ENCODE results near the gene UBE2S. TPM values are rescaled to one million over a fixed set of nuclear protein-coding genes. Genes with fewer than 3 reads are reported as not detected.

UBE2S gene
- total and polyA plus RNA-seq, 10 of the 15 experiments (the other 5 are each of a cell fraction or from before 2014, with no cell fraction given) = 2.3 to 640 (median 127) TPM

GRCh38 chr19:55360902-55361301, 46.7 kb downstream of the UBE2S start:
- POLR2A ChIA-PET = no interaction called here
- no peaks in the 10 kb centered on the region for H4K20me1 ChIP-seq (ENCODE audit: control insufficient read depth, insufficient read depth)
- SMC1A ChIA-PET (ENCODE audit: uncharacterized antibody, unreplicated experiment) = no interaction called here
- no TSS peak for BruUV-seq (replicated peaks)
- no peak for DNase-seq (ENCODE audit: low read depth, low spot score)
- TF ChIP-seq EZH2 (IDR thresholded peaks at IDR 0.05; ENCODE audit: borderline replicate concordance, control insufficient read depth, low read depth, low read length) = no peak
- no peak for TF ChIP-seq SUPT20H (IDR thresholded peaks at IDR 0.05; ENCODE audit: borderline replicate concordance, control insufficient read depth, low read depth, low read length)
- no peak for TF ChIP-seq SIN3A (IDR thresholded peaks at IDR 0.05; ENCODE audit: low read depth, low read length)
- TF ChIP-seq ATF2 (IDR thresholded peaks at IDR 0.05; ENCODE audit: low read length) = no peak
- no peak for TF ChIP-seq SKIL (IDR thresholded peaks at IDR 0.05; ENCODE audit: low read depth, poor library complexity, severe bottlenecking)
- no peak for TF ChIP-seq PRDM15 (CRISPR knock-in tag; IDR thresholded peaks at IDR 0.05)
- TF ChIP-seq RUNX3 (IDR thresholded peaks at IDR 0.05; ENCODE audit: low read length) = no peak
- TF ChIP-seq SREBF2 (IDR thresholded peaks at IDR 0.05; ENCODE audit: low read length) = no peak
- no peak for TF ChIP-seq POU2F2 (IDR thresholded peaks at IDR 0.05; ENCODE audit: borderline replicate concordance, low read depth, low read length)
- no peak for TF ChIP-seq POLR2AphosphoS2 (IDR thresholded peaks at IDR 0.05; ENCODE audit: low read depth, low read length)
- no peak for TF ChIP-seq ZNF687 (IDR thresholded peaks at IDR 0.05)
- no peak for TF ChIP-seq ATF7 (IDR thresholded peaks at IDR 0.05; ENCODE audit: low read depth)
- H3K4me2 ChIP-seq (ENCODE audit: control insufficient read depth, insufficient read depth) = no peak overlapping the region
- WGBS (ENCODE audit: insufficient coverage, insufficient replicate concordance, low lambda C conversion rate, missing lambda C conversion rate) = 62% methylated on average over 15 of the region's 16 CpGs
- intact Hi-C loops (cut with micrococcal nuclease; ENCODE audit: unreplicated experiment) (no loop called here), in situ Hi-C loops (cut with MboI) (no loop called here)
- no peaks in the 10 kb centered on the region for H3K79me2 ChIP-seq (ENCODE audit: control insufficient read depth, insufficient read depth, low read length)
- no peaks in the 10 kb centered on the region for H3K36me3 ChIP-seq (ENCODE audit: control insufficient read depth in 2 of 2, insufficient read depth in 2 of 2, low read length in 1 of 2)
- H3K9ac ChIP-seq (ENCODE audit: control insufficient read depth, insufficient read depth, low read length) = no peak overlapping the region
- no peak overlapping the region for H3K4me3 ChIP-seq
- H3K4me1 ChIP-seq (ENCODE audit: control insufficient read depth, insufficient read depth, low read length) = no peaks in the 10 kb centered on the region
- peaks cover 0 to 3% of the 10 kb centered on the region in 2 experiments; a peak in 2 of 4 replicates for H3K27me3 ChIP-seq (replicated peaks in 1 of 2; ENCODE audit: control insufficient read depth in 2 of 2, insufficient read depth in 2 of 2, low read length in 1 of 2)
- CTCF ChIA-PET = interaction anchor here (1.0 kb wide), 1 partner anchor 146 kb away, joined by 3 read pairs; no protein-coding TSS in a partner anchor
- no peak overlapping the region for H3K27ac ChIP-seq (ENCODE audit: control insufficient read depth, insufficient read depth)
- FAIRE-seq = no peak
- RAD21 ChIA-PET (ENCODE audit: unreplicated experiment) = no interaction called here
- H2AFZ ChIP-seq (ENCODE audit: control insufficient read depth, low read depth, low read length) = no peak overlapping the region
- no peaks in the 10 kb centered on the region for H3K9me3 ChIP-seq (replicated peaks; ENCODE audit: control insufficient read depth, insufficient read depth, low read length)
- no peak for ATAC-seq
